ENCODE measurements around the gene UROC1.

Gene UROC1

DNA sequence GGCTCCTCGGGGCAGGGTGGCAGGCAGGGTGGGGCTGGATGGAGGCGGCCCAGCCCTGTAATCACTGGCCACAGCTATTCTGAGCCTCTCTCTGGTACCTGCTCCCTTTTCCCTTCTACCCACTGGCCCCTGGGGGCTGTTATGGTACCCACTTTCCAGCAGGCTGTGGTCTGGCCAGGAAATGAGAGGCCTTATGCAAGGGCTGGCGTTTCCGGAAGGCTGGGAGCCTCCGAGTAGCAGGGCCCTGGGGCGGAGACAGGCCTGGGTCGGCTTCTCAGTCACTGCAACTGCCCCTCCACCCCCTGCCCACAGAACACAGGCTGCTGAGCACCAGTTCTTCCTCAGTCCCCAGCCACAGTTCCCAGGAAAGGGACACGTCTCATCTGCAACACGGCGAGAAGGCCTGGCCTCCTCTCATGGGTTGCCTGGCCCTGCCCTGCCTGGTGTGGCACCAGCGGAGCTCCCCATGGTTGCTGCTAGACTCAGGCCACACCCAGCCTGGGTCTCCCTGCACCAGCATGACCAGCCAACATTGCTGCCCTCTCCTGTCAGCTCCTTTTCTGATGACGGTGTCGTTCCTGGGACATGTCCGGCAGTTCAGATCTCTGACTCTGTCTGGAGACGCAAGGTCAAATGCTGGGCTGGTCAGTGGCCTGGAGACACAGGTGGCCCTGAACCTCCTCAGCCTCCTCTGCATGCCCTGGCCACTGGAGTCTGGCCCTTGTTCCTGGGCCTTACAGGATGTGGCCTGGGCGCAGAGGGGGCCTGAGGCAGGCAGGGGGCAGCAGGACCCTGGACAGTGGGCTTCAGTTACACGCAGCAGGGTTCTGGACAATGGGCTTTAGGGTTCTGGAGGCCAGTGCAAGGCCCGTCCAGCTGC is 12.8 kb upstream of the UROC1 start:
- peak; percentile 55 to 92 (median 78) for DNase-seq

GRCh38 chr3:126529585-126530170 is 12.1 kb upstream of the UROC1 start:
- peak in 1 of 4 experiments; percentile 33 for DNase-seq

DNA sequence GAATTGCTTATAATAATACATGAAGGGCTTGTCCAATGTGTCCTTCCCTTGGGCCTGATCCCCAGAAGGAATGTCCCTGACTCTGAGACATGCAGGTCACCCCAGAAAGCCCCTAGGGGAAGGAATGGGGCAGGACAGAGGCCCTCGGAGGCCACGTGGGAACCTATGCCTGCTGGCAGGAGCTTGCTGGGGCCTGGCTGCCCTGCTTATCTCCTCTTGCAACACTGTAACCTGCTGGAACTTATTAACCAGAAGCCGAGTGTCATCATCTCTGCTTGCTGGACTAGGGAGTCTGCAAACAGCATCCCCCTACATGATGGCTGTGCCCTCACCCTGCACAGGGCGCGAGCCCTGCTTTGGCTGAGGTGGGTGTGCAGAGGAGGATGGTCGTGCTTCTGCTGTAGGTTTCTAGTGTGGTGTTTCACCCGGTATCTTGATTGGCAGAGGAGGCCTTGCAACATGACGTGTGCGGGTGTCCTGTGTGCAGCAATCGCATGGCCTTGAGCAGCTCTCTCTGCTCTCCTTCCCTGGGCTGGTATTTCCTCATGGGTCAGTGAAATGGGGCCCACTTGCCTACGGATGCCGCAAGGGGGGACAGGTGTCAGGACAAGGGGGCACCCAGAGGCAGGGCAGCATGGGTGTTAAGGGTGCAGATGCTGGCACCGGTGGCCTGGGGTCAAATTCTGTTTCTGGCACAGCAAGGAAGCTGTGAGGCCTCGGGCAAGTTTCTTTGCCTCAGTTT is 11.4 kb upstream of the UROC1 start:
- peak; percentile 38 to 76 (median 64) for DNase-seq

DNA sequence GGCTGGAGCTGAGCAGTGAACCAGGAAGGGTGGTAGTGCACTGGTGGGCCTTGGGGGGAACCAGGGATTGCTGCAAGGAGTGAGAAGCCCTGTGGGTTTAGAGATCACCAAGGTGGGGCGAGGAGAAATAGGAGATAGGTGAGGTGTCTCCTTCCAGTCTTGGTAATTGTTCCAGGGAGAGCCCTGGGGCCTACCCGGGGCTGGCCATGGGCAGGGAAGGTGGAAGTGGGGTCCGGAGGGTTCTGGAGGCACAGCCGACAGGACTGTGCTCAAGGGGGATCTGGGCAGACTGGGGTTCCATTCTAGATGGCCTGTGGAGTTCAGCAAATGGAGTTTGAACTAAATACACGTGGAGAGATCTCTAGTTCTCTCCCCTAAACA is 10.8 kb upstream of the UROC1 start:
- DNase-seq, result no peak

GRCh38 chr3:126527455-126528211 is 10.1 kb upstream of the UROC1 start:
- peak in 3 of 4 experiments; percentile 20 to 77 (median 58) for DNase-seq

DNA sequence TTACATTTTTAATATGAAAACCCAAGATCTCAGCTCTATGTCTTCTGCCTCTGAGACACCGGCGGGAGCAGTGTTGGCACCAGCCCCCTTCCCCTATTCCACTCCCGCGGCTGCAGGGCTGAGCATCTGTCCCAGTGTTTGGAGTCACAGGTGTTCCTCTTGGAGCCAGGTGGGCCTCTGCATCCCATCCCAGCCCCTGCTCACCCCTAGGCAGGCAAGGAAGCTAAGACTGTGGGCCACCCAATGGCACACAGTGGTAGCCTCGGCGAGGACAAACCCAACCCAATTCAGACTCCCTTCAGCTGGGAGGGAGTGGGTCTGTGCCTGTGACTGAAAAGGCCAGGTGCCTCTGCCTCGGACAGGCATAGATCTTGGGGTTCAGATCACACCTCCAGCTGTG is 9.4 kb upstream of the UROC1 start:
- DNase-seq, result no peak

- DNase-seq, result no peak
Observed at GRCh38 chr3:126526668-126527005, 9.1 kb upstream of the UROC1 start.

GRCh38 chr3:126525853-126526667 is 8.5 kb upstream of the UROC1 start:
- no peak for DNase-seq

GRCh38 chr3:126525091-126525852 is 7.7 kb upstream of the UROC1 start:
- DNase-seq, result no peak

GRCh38 chr3:126524429-126524988 is 6.9 kb upstream of the UROC1 start:
- DNase-seq, result peak; percentile 53 to 83 (median 66)

- DNase-seq, result peak; percentile 78 to 93 (median 84)
Observed at GRCh38 chr3:126523745-126524428, 6.3 kb upstream of the UROC1 start, which contains the start of gene CHST13. CHST13 (plus strand) TSS chr3:126524155; CDS start chr3:126524333, 178 bp downstream.

GRCh38 chr3:126522363-126522788 is 4.8 kb upstream of the UROC1 start:
- DNase-seq, result peak; percentile 52 to 79 (median 74)

DNA sequence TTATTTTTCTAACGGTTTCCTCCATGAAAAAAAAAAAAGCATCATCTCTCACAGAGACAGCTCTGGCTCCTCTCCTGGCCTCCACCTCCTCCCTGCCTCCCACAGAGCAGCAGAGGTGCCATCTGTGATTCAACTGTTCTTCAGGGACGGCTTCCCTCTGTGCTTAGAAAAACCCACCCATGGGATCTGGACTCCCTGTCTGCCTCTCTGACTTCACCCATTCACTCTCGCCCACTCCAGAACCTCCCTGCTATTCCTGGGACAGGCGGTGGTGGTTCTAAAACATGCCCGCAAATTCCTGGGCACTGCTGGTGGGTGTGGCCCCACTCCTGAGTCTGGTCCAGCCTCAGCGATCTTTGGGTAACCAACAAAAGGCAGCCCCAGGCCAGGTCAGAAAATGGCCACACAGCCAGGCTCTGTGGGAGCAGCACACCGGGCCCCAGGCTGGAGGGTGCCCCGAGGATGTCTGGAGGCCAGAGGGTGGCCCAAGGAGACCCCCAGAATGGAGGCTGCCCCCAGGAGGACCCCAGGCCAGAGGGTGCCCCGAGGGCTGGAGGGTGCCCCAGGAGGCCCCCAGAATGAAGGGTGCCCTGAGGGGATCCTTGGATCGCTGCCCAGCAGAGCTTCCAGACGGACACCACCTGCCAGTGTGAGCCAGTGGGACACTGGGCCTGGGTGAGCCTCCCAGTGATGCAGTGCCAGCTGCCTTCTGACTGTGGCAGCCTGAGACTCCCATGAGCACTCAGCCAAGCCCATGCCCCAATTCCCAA is 3.7 kb upstream of the UROC1 start:
- DNase-seq, result no peak

DNA sequence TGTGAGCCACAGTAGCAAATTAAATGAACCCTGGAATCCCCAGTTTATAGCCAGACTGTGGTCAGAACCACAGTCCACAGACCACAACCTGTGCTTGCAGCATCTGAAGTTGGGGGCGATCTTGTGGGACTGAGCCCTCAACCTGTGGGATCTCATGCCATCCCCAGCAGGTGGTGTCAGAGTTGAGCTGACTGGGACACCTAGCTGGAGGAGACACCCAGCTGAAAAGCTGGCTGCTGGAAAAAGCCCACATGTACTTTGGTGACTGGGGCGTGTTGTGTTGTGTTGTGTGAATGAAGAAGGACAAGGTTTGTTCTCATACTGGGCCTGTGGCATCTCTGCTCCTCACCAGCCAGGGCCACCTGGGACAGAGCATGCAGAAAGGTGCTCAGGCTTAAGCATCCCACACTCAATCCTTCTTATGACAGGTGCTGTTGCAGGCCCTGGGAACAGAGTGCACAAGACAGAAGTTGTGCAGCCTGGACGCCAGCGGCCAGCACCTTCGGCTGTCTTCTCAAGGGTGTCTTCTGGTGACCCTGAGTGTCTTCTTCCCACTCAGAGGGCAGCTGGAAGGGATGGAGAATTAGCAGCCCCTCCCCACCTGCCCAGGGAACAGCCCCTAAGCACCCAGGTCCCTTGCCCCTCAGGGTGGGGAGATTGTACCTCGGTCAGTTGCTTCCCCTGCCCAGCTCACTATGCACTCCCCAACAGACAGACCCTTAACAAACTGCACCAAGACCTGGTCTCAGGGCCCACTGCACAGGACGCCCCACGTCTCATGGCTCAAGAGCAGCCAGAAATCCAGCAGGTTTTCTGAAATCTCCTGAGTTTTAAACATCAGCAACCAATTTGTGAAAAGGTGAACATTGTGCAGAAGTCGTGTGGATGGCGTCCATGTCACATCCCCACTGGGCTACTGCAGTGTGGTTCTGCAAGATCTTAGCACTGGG is 2.2 kb upstream of the UROC1 start:
- DNase-seq, result no peak

- DNase-seq, result no peak
Observed at GRCh38 chr3:126518779-126519177, 1.2 kb upstream of the UROC1 start.

- no peak for DNase-seq
Observed at GRCh38 chr3:126517986-126518778, 609 bp upstream of the UROC1 start.

- DNase-seq, result no peak
Observed at GRCh38 chr3:126516936-126517290, 660 bp downstream of the UROC1 start.
